Stimulated activated CD4-positive, alpha-beta T cell treated with anti-CD3 and anti-CD28 coated beads, Interleukin-4, amount 100 ng/mL, for 48 hours (primary cell): ENCODE measurements around the gene TMBIM6.
"Not testable (repeated sequence)": the region's sequence is repeated elsewhere in the genome, so short reads cannot be mapped to it uniquely, and the experiment has no call there.

Source experiments
- DNase-seq, 2 donors: peaks; one replicate each; pipeline ENCODE4 v3.0.0-alpha.2; 2020; ENCODE audit warnings: low read depth in 2 of 2

TMBIM6 gene

GRCh38 chr12:49776858-49777257 lies 35.5 kb downstream of the TMBIM6 start:
- DNase-seq, result no peak

GRCh38 chr12:49777341-49777740 lies 36.0 kb downstream of the TMBIM6 start:
- no peak for DNase-seq

GRCh38 chr12:49777800-49778748 lies 36.7 kb downstream of the TMBIM6 start:
- peak; percentile 67 to 69 for DNase-seq

- DNase-seq, result no peak
Observed at GRCh38 chr12:49779581-49779980, 38.2 kb downstream of the TMBIM6 start.

GRCh38 chr12:49780914-49781313 lies 39.6 kb downstream of the TMBIM6 start:
- DNase-seq, result not testable (repeated sequence)

GRCh38 chr12:49783917-49784676 lies 42.7 kb downstream of the TMBIM6 start:
- DNase-seq, result no peak

GRCh38 chr12:49784756-49785409 lies 43.5 kb downstream of the TMBIM6 start:
- no peak for DNase-seq

GRCh38 chr12:49787672-49788071 lies 46.3 kb downstream of the TMBIM6 start:
- DNase-seq, result no peak

GRCh38 chr12:49789992-49790391 lies 48.6 kb downstream of the TMBIM6 start:
- DNase-seq, result no peak

- DNase-seq, result no peak
Observed at GRCh38 chr12:49790741-49791555, 49.6 kb downstream of the TMBIM6 start.

- DNase-seq, result no peak
Observed at GRCh38 chr12:49791700-49792099, 50.3 kb downstream of the TMBIM6 start.

GRCh38 chr12:49792181-49792970 lies 51.0 kb downstream of the TMBIM6 start:
- DNase-seq, result no peak

GRCh38 chr12:49792976-49793580 lies 51.7 kb downstream of the TMBIM6 start:
- DNase-seq, result no peak

- DNase-seq, result no peak
Observed at GRCh38 chr12:49793620-49794019, 52.3 kb downstream of the TMBIM6 start.

- no peak for DNase-seq
Observed at GRCh38 chr12:49794021-49794420, 52.7 kb downstream of the TMBIM6 start.

GRCh38 chr12:49794811-49795653 lies 53.7 kb downstream of the TMBIM6 start:
- DNase-seq, result no peak

GRCh38 chr12:49795654-49796105 lies 54.3 kb downstream of the TMBIM6 start:
- no peak for DNase-seq

GRCh38 chr12:49796155-49796554 lies 54.8 kb downstream of the TMBIM6 start:
- DNase-seq, result no peak
